Mucosa of rectum (tissue), 2 donors: ENCODE results near the gene PACS2.

Source experiments
- H3K27ac ChIP-seq, 2 donors: one replicate each; pipeline ENCODE4 v1.7.0; 2013; ENCODE audit warnings: inconsistent platforms in 2 of 2, low read depth in 2 of 2, low read length in 2 of 2
- H3K27me3 ChIP-seq, 2 donors: one replicate each; pipeline ENCODE4 v1.7.0; 2013; ENCODE audit warnings: low read length in 2 of 2; ENCODE audit not compliant: control insufficient read depth in 2 of 2, insufficient read depth in 2 of 2
- H3K36me3 ChIP-seq, 2 donors: one replicate each; pipeline ENCODE4 v1.7.0; 2013; ENCODE audit warnings: low read length in 2 of 2; ENCODE audit not compliant: control insufficient read depth in 2 of 2, insufficient read depth in 2 of 2
- H3K4me1 ChIP-seq, 2 donors: one replicate each; pipeline ENCODE4 v1.7.0; 2013; ENCODE audit warnings: low read length in 2 of 2, mild to moderate bottlenecking in 1 of 2; ENCODE audit not compliant: control insufficient read depth in 2 of 2, insufficient read depth in 2 of 2
- H3K4me3 ChIP-seq, 2 donors: one replicate each; pipeline ENCODE4 v1.7.0; 2013; ENCODE audit warnings: low read length in 2 of 2
- H3K9ac ChIP-seq, 2 donors: one replicate each; pipeline ENCODE4 v1.7.0; 2013; ENCODE audit warnings: low read length in 2 of 2, low read depth in 1 of 2, mild to moderate bottlenecking in 1 of 2
- H3K9me3 ChIP-seq, 2 donors: one replicate each; pipeline ENCODE4 v1.7.0; 2013; ENCODE audit warnings: low read length in 2 of 2; ENCODE audit not compliant: control insufficient read depth in 2 of 2
- donor health status: healthy.
- donor health status: Normal muscosa, but diverticular disease.

The PACS2 gene

DNA sequence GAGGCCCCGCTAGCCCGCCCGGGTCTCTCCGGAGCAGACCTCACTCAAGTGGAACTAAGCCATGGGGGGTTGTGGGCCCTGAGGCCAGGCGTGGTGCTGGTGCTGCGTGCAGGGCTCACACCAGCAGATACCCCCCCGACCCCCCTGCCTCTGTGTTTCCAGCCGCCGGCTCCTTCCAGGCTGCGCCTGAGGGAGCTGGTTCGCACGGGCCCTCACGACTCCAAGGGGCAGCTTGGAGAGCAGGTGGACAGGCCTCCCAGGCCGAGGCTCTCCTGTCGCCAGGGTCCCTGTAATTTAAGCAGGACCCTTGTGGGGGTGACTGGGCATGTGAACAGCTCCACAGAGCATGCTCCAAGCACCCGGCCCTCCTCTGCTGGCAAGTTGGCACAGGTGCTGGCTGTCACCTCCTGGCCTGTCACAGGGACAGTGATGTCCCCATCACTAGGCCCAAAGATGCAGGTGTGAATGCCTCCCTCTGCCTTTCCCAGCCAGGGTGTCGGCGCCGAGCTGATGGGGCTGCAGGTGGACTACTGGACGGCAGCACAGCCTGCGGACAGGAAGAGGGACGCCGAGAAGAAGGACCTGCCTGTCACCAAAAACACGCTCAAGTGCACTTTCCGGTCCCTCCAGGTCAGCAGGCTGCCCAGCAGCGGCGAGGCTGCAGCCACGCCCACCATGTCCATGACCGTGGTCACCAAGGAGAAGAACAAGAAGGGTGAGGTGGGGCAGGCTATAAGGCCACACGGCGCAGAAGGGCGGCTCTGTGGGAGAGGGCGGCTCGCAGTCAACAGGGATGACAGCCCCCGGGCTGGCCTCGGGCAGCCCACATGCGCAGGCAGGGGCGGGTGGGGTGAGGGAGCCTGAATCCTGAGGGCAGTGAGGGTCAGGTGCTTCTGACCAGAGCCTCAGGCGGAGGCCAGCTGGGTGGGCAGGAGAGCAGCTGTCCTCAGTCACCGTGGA lies 77.9 kb downstream of the PACS2 start:
- Histone ChIP-seq H3K4me1 (peaks cover 0 to 3% of the 10 kb centered on the region in 2 donors), H3K36me3 (peaks cover 0 to 2% of the 10 kb centered on the region in 2 donors), H3K9ac (no peak overlapping the region), H3K27me3 (no peaks in the 10 kb centered on the region), H3K9me3 (no peaks in the 10 kb centered on the region), H3K27ac (no peak overlapping the region), H3K4me3 (no peak overlapping the region)

DNA sequence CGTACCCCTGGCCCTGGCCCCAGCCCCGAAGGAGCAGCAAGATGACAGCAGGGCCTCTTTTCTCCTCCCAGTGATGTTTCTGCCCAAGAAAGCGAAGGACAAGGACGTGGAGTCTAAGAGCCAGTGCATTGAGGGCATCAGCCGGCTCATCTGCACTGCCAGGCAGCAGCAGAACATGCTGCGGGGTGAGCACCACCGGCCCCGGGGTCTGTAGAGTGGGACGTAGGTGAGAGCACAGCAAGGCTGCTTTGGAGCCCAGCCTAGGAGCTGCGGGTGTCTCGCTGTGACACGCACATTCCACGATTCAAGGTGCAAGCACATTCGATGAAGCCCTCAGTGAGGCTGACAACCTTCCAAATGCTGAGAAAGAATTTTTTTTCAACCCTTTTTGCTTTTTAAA lies 78.6 kb downstream of the PACS2 start:
- H3K4me1 ChIP-seq: peaks cover 3 to 8% of the 10 kb centered on the region in 2 donors
- no peak overlapping the region for H3K4me3 ChIP-seq
- H3K36me3 ChIP-seq: no peaks in the 10 kb centered on the region
- H3K27ac ChIP-seq: no peak overlapping the region
- H3K27me3 ChIP-seq: no peaks in the 10 kb centered on the region
- no peak overlapping the region for H3K9ac ChIP-seq
- H3K9me3 ChIP-seq: no peaks in the 10 kb centered on the region

DNA sequence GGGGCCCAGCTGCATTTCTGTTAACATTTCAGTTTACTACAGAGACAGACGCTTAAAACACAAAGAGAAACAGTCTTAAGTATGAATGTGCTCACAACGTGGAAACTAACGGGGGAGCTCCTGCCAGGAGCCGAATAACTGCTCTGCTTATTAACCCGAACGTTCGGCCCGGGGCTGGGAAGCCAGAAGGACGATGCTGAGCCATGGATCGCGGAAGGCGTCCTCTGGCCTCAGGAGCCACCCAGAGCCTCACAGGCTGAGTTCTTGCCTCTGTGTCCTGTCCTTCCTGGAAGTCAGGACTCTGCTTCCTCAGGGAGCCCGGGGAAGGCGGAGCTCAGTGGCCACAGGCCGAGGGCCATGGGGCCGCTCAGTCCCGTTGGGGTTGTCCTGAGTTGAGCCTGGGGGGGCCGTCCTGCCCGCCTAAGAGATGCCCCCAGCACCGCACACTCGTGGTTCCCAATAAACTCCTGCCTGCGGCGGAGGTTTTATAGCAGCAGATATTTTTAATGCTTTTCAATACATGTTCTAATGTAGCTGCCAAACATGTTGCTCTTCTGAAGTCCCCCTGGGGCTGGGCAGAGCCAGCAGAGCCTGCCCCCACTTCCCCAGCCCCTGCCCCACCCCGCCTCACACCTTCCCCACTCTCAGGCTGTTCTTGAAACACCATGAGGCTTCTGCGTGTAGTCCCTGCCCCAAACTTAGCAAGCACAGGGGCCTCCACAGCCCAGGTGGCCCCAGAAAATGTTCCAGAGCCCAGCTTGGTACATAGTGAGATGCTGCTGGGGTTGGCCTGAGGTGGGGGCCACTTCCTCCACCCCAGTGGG lies 80.4 kb downstream of the PACS2 start:
- Histone ChIP-seq H3K9me3 (no peaks in the 10 kb centered on the region), H3K27me3 (no peaks in the 10 kb centered on the region), H3K27ac (no peak overlapping the region), H3K4me1 (peaks cover 9 to 17% of the 10 kb centered on the region in 2 donors), H3K9ac (no peak overlapping the region), H3K36me3 (no peaks in the 10 kb centered on the region), H3K4me3 (no peak overlapping the region)

DNA sequence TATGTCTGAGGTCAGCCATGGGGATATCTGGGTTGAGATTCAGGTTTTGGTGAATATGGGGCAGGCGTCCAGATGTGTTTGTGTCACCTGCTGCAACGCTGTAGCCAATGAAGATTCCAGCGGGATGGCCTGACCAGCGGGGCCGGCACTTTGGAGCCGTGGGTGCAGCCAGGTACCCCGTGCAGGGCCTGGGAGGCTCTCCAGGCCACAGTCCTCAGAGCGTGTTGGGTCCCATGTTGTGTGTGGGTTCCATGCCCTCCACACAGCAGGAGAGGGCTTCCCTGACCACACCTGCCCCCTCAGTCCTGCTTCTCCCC lies 80.9 kb downstream of the PACS2 start:
- Histone ChIP-seq H3K4me3 (no peak overlapping the region), H3K9ac (no peak overlapping the region), H3K4me1 (peaks cover 12 to 14% of the 10 kb centered on the region in 2 donors), H3K27ac (no peak overlapping the region), H3K9me3 (no peaks in the 10 kb centered on the region), H3K36me3 (no peaks in the 10 kb centered on the region), H3K27me3 (no peaks in the 10 kb centered on the region)

DNA sequence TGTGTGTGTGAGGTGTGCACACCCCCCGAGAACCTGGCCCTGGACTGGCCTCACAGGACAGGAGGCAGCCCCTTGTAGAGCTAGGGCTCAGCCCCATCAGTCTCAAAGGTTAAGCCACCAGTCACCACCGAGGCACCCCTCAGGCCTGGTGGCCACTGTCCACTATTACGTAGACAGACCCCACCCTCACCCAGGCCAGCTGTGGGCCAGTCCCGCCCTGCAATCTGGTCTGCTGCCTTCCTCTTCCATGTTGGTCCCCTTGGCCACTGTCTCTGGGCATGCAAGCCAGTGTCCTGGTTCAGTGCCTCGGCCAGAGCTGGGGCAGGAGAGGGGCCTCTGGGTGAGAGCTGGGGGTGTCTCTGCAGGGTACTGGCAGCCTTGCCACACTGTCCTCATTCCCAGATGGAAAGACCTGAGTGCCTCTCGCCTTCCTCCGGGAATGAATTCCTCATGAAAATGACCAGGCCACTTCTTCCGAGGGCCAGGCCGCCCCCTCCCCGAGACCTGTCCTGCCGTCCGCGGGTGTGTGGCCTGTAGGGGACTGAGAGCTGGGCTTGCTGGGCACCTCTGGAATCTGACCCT lies 82.9 kb downstream of the PACS2 start:
- peaks cover 0 to 3% of the 10 kb centered on the region in 2 donors for H3K36me3 ChIP-seq
- H3K4me1 ChIP-seq: peaks cover 12 to 14% of the 10 kb centered on the region in 2 donors
- peak overlapping the region; percentile 68 to 81 for H3K9ac ChIP-seq
- H3K27me3 ChIP-seq: no peaks in the 10 kb centered on the region
- peak overlapping the region in 1 of 2 donors; percentile 80 for H3K27ac ChIP-seq
- H3K9me3 ChIP-seq: no peaks in the 10 kb centered on the region
- peak overlapping the region; percentile 79 to 81 for H3K4me3 ChIP-seq

DNA sequence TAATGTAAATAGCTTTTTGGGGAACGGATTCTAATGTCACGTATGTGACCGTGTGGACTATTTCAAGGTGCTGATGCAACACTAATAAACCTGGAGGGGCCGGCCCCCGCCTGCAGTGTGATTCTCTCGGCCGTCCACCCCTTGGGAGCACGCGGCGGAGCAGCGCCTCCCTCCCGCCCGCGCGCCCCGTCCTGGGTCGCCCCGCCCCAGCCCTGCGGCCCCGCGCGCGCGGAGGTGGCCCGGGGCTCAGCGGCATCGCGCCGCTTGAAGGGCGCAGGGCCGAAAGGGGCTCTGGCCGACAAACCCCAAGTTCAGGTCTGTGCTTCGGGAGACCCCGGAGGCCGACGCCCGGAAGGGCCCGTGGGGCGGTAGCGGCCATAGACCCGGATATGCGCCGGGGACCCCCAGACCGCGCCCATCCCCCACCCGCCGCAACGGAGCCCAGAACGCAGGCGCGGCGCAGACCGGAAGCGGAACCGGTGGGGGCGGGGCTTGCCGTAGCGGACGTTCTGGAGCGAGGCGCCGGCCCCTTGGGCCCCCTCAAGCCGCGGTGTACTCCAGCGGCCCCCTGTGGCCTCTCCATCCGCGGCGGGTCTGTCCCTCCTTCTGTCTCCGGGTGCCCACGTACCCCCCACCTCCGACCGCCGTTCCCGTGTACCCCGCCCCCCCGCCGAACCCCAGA lies 83.6 kb downstream of the PACS2 start, which contains the start of gene TEX22:
Gene TEX22, plus strand, starts transcription at position 495 of the 682 bp plus-strand sequence. CDS start 803 bp downstream, outside the sequence.
- Histone ChIP-seq H3K4me1 (peaks cover 12 to 14% of the 10 kb centered on the region in 2 donors), H3K4me3 (peak within 1 kb of the TSS; percentile 79 to 81), H3K36me3 (peaks cover 0 to 3% of the 10 kb centered on the region in 2 donors), H3K9ac (peak within 1 kb of the TSS; percentile 81), H3K27ac (peak within 1 kb of the TSS; percentile 66 to 80), H3K27me3 (no peaks in the 10 kb centered on the region), H3K9me3 (no peaks in the 10 kb centered on the region)

DNA sequence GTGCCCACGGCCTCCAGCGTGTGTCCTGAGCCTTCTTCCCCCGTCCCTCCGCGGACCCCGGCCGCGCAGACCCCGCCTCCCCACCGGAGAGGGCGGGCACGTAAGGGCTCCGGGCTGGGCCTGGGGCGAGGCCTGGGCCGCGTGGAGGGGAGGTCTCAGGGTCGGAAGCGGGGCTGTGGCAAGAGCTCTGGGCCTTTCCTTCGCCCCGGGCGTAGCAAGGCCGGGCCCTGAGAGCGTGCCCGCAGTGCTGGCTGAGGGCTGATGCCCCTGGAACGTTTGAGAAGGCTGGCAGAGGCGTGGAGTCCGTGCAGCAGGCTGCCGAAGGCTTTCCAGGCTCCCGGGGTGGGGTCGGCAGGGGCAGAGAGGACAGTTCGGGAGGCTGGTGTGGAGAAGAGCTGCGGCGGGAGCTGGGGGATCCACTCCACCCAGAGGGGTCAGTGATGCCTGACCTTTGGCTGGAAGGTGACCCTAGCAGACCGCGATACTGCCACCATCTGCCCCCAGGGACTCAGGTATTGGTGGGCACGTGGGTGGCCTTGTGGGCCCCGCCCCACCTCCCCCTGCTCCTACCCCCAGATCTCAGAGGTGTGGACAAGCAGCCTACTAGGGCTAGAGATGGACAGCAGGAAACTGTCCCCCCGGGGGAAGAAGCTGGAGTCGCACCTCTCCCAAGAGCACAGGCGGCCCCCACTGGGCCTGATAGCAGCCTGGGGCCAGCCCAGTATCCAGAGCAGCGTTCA lies 84.3 kb downstream of the PACS2 start:
- Histone ChIP-seq H3K27me3 (no peaks in the 10 kb centered on the region), H3K4me1 (peaks cover 12 to 14% of the 10 kb centered on the region in 2 donors), H3K9me3 (no peaks in the 10 kb centered on the region), H3K27ac (peak overlapping the region; percentile 66 to 80), H3K9ac (peak overlapping the region; percentile 81), H3K4me3 (peak overlapping the region; percentile 79 to 81), H3K36me3 (peaks cover 0 to 3% of the 10 kb centered on the region in 2 donors)

DNA sequence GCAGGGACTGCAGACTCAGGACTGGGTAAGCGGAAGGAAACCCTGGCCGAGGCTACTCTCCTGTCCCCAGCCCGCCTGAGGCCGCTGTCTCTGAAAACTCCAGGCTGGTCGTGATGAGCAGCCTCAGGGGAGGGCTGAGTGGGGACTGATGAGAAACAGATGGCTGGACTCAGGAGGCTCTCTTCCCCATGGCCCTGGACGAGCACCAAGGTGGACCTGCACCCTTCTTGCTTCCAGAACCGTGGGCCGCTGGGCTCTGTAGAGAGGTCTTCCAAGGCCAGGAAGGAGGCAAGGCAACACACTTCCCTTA lies 84.9 kb downstream of the PACS2 start:
- peak overlapping the region; percentile 79 to 81 for H3K4me3 ChIP-seq
- H3K4me1 ChIP-seq: peaks cover 12 to 14% of the 10 kb centered on the region in 2 donors
- H3K36me3 ChIP-seq: peaks cover 0 to 3% of the 10 kb centered on the region in 2 donors
- no peak overlapping the region for H3K9ac ChIP-seq
- no peaks in the 10 kb centered on the region for H3K27me3 ChIP-seq
- H3K9me3 ChIP-seq: no peaks in the 10 kb centered on the region
- H3K27ac ChIP-seq: no peak overlapping the region

DNA sequence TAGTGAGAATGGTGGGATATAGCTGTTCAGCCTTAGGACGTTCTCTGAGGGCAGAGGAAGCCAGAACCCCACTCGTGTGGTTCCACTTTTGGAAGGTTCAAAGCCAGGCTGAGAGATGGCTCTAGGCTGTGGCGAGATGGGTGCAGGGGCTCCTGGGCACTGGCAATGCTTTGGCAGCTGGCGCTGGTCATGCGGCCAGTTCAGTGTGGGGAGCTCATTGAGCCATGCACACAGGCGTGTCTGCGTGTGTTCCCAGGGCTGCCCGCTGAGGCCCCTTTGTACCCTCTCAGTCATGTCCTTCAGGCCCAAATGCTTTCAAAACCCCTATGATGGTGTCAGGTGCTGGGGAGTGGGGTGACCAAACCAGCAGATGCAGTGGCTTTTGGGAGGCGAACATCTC lies 85.5 kb downstream of the PACS2 start:
- H3K4me3 ChIP-seq: no peak overlapping the region
- peaks cover 0 to 3% of the 10 kb centered on the region in 2 donors for H3K36me3 ChIP-seq
- H3K4me1 ChIP-seq: peaks cover 12 to 14% of the 10 kb centered on the region in 2 donors
- H3K9ac ChIP-seq: no peak overlapping the region
- H3K27me3 ChIP-seq: no peaks in the 10 kb centered on the region
- no peak overlapping the region for H3K27ac ChIP-seq
- H3K9me3 ChIP-seq: no peaks in the 10 kb centered on the region
